ENCODE results near the gene PLEKHG3. TPM values are rescaled to one million over a fixed set of nuclear protein-coding genes. Genes with fewer than 3 reads are reported as not detected.

PLEKHG3 gene
- total and polyA plus RNA-seq, 8 donors, result 33.3 to 60.7 (median 39.7) TPM

DNA sequence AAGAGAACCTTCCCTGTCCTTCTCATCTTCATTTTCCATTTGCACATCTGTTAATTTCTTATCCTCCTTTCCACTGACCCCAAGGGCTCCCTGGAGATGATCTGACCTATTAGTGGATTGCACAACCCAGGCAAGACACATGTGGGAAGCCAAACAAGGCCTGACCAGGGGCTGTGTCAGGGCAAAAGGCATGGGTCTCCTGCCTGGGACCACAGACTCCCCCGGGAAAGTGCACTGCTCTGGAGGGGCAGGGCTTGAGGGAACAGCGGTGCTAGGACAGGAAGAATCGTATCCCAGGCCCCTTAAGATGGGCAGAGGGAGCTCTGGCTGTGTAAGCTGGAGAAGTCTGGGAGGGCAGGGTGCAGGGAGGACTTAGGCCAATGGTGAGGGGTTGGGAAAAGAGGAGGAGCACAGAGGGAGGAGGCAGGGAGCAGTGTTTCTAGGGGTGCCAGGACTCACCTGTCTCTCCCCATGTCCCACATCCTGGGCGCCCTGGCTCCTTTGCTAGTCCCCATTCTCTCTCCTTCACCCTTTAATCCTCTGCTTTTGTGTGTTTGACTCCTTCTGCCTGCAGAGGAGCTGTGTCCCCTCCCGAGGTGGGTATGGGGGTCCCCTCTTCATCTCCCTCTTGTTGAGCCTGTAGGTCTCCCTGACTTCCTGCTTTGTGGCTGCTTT lies 25.3 kb downstream of the PLEKHG3 start:
- Histone ChIP-seq H3K4me1 (peaks cover 12 to 34% (median 21%) of the 10 kb centered on the region in 3 donors), H3K9me3 (no peaks in the 10 kb centered on the region), H3K36me3 (peaks cover 0 to 52% (median 13%) of the 10 kb centered on the region in 3 donors), H3K27me3 (no peaks in the 10 kb centered on the region), H3K27ac (no peak overlapping the region), H3K4me3 (no peak overlapping the region)
- no peak for FAIRE-seq
- 71% methylated on average over 5 of the region's 5 CpGs for WGBS, 2 donors
- intact Hi-C loops (cut with DNase I), result no loop called here
- DNase-seq, result peak in 1 of 6 donors; percentile 41
- ATAC-seq, result no peak
- TF ChIP-seq, protein P1, sequence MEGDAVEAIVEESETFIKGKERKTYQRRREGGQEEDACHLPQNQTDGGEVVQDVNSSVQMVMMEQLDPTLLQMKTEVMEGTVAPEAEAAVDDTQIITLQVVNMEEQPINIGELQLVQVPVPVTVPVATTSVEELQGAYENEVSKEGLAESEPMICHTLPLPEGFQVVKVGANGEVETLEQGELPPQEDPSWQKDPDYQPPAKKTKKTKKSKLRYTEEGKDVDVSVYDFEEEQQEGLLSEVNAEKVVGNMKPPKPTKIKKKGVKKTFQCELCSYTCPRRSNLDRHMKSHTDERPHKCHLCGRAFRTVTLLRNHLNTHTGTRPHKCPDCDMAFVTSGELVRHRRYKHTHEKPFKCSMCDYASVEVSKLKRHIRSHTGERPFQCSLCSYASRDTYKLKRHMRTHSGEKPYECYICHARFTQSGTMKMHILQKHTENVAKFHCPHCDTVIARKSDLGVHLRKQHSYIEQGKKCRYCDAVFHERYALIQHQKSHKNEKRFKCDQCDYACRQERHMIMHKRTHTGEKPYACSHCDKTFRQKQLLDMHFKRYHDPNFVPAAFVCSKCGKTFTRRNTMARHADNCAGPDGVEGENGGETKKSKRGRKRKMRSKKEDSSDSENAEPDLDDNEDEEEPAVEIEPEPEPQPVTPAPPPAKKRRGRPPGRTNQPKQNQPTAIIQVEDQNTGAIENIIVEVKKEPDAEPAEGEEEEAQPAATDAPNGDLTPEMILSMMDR (IDR thresholded peaks at IDR 0.05), result no peak

- intact Hi-C loops (cut with DNase I), result no loop called here
- WGBS, 2 donors, result 68 to 81% methylated on average over 1 of the region's 1 CpG
- no peak for DNase-seq
Observed at GRCh38 chr14:64730061-64730440, 25.8 kb downstream of the PLEKHG3 start.

GRCh38 chr14:64730681-64731080 lies 26.5 kb downstream of the PLEKHG3 start:
- Histone ChIP-seq H3K36me3 (peaks cover 0 to 52% (median 13%) of the 10 kb centered on the region in 3 donors), H3K9me3 (no peaks in the 10 kb centered on the region), H3K27ac (no peak overlapping the region), H3K27me3 (no peaks in the 10 kb centered on the region), H3K4me1 (peaks cover 8 to 23% (median 16%) of the 10 kb centered on the region in 3 donors), H3K4me3 (no peak overlapping the region)
- ATAC-seq (no peak), FAIRE-seq (no peak), DNase-seq (peak in 1 of 6 donors; percentile 56)
- intact Hi-C loops (cut with DNase I), result no loop called here
- TF ChIP-seq, protein P1 (IDR thresholded peaks at IDR 0.05), result no peak
- 94 to 95% methylated on average over 12 of the region's 12 CpGs for WGBS, 2 donors

More at GRCh38 chr14:64730061-64730440, 25.8 kb downstream of the PLEKHG3 start:
- H3K4me1 ChIP-seq, result peaks cover 12 to 29% (median 18%) of the 10 kb centered on the region in 3 donors
- TF ChIP-seq, protein P1 (IDR thresholded peaks at IDR 0.05), result no peak
- H3K36me3 ChIP-seq, result peaks cover 0 to 52% (median 13%) of the 10 kb centered on the region in 3 donors
- ATAC-seq (no peak), FAIRE-seq (no peak)
- no peak overlapping the region for H3K27ac ChIP-seq
- H3K27me3 ChIP-seq, result no peaks in the 10 kb centered on the region
- H3K4me3 ChIP-seq, result no peak overlapping the region
- H3K9me3 ChIP-seq, result no peaks in the 10 kb centered on the region

- H3K36me3 ChIP-seq, result peaks cover 0 to 52% (median 13%) of the 10 kb centered on the region in 3 donors
Observed at GRCh38 chr14:64731141-64731581, 26.9 kb downstream of the PLEKHG3 start.

More at GRCh38 chr14:64731141-64731581, 26.9 kb downstream of the PLEKHG3 start:
- H3K4me1 ChIP-seq, result peaks cover 7 to 23% (median 16%) of the 10 kb centered on the region in 3 donors
- TF ChIP-seq, protein P1 (IDR thresholded peaks at IDR 0.05), result no peak
- intact Hi-C loops (cut with DNase I), result no loop called here
- ATAC-seq (no peak), DNase-seq (peak in 1 of 6 donors; percentile 42), FAIRE-seq (no peak)
- no peaks in the 10 kb centered on the region for H3K9me3 ChIP-seq
- no peaks in the 10 kb centered on the region for H3K27me3 ChIP-seq
- no peak overlapping the region for H3K27ac ChIP-seq
- 91 to 92% methylated on average over 15 of the region's 15 CpGs for WGBS, 2 donors
- no peak overlapping the region for H3K4me3 ChIP-seq

Measured in pancreas (tissue), 10 donors.